ENCODE data around the gene NNMT.

NNMT gene

DNA sequence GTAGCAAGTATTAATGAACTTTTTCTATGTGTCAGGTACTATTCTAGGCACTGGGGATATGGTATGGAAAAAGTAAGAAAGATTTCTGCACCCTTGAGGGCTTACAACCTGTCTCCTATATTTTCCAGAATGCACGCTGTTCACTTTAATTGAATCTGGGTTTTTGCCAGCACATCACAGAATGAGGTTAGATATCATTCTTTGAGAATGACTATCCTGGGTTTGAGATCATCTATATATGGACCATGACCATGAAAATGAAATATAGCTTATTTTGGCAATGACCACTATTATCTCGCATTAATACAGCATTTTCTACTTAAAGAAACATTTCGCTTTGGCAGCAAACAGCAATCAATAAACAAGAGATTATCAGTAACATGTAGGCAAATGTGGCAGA is 57.2 kb downstream of the NNMT start:
- DNase-seq: no peak

DNA sequence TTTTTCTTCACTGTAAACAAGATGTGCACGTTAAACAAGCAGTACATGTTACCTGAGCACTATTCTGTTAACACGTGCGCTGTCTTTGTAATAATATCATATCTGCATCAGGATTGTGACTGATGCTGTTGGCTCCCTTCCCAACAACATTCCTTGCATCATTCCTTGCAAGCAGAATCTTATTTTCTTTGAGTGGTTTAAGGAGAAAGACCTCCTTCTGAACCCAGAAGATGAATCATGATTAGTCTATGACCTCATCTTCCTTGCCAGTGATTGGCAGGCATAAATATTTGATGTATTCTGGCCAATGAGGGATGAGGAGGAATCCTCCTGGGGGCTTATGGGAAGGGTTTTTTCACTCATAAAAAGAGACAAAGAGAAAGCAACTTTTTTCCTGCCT is 57.9 kb downstream of the NNMT start:
- DNase-seq: peak; percentile 67

- peak; percentile 7 for DNase-seq
Observed at GRCh38 chr11:114358716-114359115, 62.5 kb downstream of the NNMT start.

DNA sequence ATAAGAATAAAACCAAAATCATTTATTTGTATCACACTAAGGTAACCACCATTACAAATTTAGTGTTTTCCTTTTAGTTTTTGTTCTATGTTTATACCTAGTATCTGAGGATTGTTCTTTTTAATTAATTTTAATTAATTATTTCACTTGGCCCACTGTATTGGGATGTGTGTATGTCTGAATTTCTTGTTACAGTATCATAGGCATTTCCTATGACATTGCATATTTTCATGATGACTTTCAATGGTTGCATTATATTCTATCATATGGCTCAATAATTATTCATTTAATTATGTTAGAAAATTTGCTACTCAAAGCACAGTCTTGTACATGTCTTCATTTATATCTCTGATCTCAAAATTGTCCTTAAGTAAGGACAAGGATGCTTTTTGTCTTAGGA is 63.1 kb downstream of the NNMT start:
- peak; percentile 69 for DNase-seq

DNA sequence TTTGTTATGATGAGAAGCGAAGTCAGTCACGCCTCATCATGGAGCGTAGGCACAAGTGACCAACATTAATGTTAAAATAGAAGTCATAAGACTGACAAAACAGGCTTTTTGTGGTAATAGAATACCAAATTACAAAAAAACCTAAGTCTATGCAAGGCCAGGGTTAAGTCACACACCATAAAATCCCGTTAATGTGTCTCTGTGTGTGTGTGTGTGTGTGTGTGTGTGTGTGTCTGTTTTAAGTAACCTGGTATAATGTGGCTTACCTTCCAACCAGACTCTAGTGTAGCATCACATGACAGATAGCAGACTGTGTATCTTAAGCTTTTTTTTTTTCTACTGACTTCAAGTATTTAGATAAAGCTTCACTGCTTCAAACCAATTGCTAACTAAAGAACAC is 66.1 kb downstream of the NNMT start:
- DNase-seq: no peak

- no peak for DNase-seq
Observed at GRCh38 chr11:114362958-114363357, 66.8 kb downstream of the NNMT start.
